ENCODE data around the gene MFSD2A.

DNA sequence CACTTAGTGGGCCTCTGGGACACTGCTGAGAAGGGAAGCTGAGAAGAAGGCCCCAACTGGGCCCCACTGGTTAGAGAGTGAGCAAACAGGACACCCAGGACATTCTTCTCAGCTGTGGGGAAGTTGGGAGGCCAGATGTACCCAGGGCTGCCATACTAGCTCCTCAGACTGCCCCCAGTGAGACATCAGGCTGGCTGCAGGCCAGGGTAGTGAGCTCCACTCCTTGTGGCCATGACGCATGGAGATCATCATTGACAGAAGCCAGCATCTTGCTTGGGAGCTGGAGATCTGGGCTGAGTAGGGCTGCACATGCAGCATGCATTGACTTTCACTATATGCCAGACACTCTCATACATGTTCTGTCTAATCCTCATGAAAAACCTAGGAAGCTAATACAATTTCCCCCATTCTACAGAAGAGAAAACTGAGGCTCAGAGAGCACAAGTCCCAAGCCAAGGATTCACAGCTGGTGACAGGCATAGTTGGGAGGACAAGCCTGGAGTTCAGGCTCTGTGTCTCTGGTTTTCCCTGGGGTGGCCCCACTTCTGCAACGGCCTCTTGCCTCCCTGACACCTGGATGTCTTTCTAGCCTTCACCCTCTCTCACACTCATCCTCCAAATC, 29.1 kb upstream of the MFSD2A start:
- TF ChIP-seq JUND (IDR thresholded peaks at IDR 0.05) (no peak), POLR2A (IDR thresholded peaks at IDR 0.05; ENCODE audit: borderline replicate concordance, extremely low read depth, insufficient read depth, insufficient read length) (no peak), POLR2AphosphoS5 (IDR thresholded peaks at IDR 0.05; ENCODE audit: low read depth, low read length) (no peak), EGR1 (IDR thresholded peaks at IDR 0.05; ENCODE audit: low read depth) (no peak), CBX3 (IDR thresholded peaks at IDR 0.05; ENCODE audit: low read depth) (no peak), EZH2 (IDR thresholded peaks at IDR 0.05) (no peak), CEBPB (IDR thresholded peaks at IDR 0.05; ENCODE audit: low read depth) (no peak), FOSL1 (IDR thresholded peaks at IDR 0.05; ENCODE audit: low read depth) (no peak), RAD21 (IDR thresholded peaks at IDR 0.05; ENCODE audit: low read depth) (no peak), SP1 (IDR thresholded peaks at IDR 0.05; ENCODE audit: low read depth) (no peak)
- TF ChIP-seq, protein P1, sequence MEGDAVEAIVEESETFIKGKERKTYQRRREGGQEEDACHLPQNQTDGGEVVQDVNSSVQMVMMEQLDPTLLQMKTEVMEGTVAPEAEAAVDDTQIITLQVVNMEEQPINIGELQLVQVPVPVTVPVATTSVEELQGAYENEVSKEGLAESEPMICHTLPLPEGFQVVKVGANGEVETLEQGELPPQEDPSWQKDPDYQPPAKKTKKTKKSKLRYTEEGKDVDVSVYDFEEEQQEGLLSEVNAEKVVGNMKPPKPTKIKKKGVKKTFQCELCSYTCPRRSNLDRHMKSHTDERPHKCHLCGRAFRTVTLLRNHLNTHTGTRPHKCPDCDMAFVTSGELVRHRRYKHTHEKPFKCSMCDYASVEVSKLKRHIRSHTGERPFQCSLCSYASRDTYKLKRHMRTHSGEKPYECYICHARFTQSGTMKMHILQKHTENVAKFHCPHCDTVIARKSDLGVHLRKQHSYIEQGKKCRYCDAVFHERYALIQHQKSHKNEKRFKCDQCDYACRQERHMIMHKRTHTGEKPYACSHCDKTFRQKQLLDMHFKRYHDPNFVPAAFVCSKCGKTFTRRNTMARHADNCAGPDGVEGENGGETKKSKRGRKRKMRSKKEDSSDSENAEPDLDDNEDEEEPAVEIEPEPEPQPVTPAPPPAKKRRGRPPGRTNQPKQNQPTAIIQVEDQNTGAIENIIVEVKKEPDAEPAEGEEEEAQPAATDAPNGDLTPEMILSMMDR (IDR thresholded peaks at IDR 0.05 in 2 of 3, conservative IDR thresholded peaks at IDR 0.05 in 1 of 3; ENCODE audit: borderline replicate concordance in 1 of 3, insufficient read depth in 1 of 3, low read depth in 2 of 3, low read length in 2 of 3) = no peak
- TF ChIP-seq, protein P2, sequence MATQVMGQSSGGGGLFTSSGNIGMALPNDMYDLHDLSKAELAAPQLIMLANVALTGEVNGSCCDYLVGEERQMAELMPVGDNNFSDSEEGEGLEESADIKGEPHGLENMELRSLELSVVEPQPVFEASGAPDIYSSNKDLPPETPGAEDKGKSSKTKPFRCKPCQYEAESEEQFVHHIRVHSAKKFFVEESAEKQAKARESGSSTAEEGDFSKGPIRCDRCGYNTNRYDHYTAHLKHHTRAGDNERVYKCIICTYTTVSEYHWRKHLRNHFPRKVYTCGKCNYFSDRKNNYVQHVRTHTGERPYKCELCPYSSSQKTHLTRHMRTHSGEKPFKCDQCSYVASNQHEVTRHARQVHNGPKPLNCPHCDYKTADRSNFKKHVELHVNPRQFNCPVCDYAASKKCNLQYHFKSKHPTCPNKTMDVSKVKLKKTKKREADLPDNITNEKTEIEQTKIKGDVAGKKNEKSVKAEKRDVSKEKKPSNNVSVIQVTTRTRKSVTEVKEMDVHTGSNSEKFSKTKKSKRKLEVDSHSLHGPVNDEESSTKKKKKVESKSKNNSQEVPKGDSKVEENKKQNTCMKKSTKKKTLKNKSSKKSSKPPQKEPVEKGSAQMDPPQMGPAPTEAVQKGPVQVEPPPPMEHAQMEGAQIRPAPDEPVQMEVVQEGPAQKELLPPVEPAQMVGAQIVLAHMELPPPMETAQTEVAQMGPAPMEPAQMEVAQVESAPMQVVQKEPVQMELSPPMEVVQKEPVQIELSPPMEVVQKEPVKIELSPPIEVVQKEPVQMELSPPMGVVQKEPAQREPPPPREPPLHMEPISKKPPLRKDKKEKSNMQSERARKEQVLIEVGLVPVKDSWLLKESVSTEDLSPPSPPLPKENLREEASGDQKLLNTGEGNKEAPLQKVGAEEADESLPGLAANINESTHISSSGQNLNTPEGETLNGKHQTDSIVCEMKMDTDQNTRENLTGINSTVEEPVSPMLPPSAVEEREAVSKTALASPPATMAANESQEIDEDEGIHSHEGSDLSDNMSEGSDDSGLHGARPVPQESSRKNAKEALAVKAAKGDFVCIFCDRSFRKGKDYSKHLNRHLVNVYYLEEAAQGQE (IDR thresholded peaks at IDR 0.05; ENCODE audit: low read depth) = no peak
- TF ChIP-seq, protein P3, sequence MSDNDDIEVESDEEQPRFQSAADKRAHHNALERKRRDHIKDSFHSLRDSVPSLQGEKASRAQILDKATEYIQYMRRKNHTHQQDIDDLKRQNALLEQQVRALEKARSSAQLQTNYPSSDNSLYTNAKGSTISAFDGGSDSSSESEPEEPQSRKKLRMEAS (IDR thresholded peaks at IDR 0.05) = no peak
- TF ChIP-seq, protein P4, sequence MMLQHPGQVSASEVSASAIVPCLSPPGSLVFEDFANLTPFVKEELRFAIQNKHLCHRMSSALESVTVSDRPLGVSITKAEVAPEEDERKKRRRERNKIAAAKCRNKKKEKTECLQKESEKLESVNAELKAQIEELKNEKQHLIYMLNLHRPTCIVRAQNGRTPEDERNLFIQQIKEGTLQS (IDR thresholded peaks at IDR 0.05) = no peak
